SU-DHL-6 (cell line): ENCODE results near the gene KIF13A.

Experiments
- H2AFZ ChIP-seq: fragments of 200-600 bp; sonication (generic); 2 replicates; pipeline ENCODE4 v1.6.1; 2014; ENCODE audit warnings: low read depth, mild to moderate bottlenecking, moderate library complexity, mixed read lengths, antibody characterized with exemption, low read length; ENCODE audit not compliant: severe bottlenecking
- H3F3A ChIP-seq: fragments of 200-600 bp; shearing (Covaris generic); 2 replicates; pipeline ENCODE4 v1.6.0; 2016; ENCODE audit warnings: antibody characterized with exemption, mild to moderate bottlenecking; ENCODE audit not compliant: insufficient read depth
- H3K27ac ChIP-seq: fragments of 200-600 bp; sonication (generic); 2 replicates; pipeline ENCODE4 v1.5.1; 2016; ENCODE audit warnings: low read depth, mild to moderate bottlenecking, low read length, moderate library complexity, mixed read lengths
- H3K27me3 ChIP-seq: fragments of 200-600 bp; sonication (generic), shearing (Covaris generic); 2 replicates; pipeline ENCODE4 v1.6.0; 2014; ENCODE audit warnings: mild to moderate bottlenecking, low read length
- H3K36me3 ChIP-seq: fragments of 200-600 bp; sonication (generic); 2 replicates; pipeline ENCODE4 v1.6.1; 2014; ENCODE audit warnings: mild to moderate bottlenecking, low read length, mixed read lengths
- H3K4me2 ChIP-seq: fragments of 300-600, 200-600 bp; shearing (Covaris generic), sonication (generic); 2 replicates; pipeline ENCODE4 v1.6.0; 2014; ENCODE audit warnings: low read length, low read depth, mild to moderate bottlenecking; ENCODE audit not compliant: poor library complexity, severe bottlenecking
- H3K4me3 ChIP-seq: fragments of 200-600 bp; sonication (generic); 2 replicates; pipeline ENCODE4 v1.5.1; 2014; ENCODE audit warnings: antibody characterized with exemption, low read length, mild to moderate bottlenecking, mixed read lengths; ENCODE audit not compliant: insufficient read depth, poor library complexity, severe bottlenecking
- H3K79me2 ChIP-seq: fragments of 200-600 bp; sonication (generic); 2 replicates; pipeline ENCODE4 v1.6.1; 2014; ENCODE audit warnings: mild to moderate bottlenecking, low read length, moderate library complexity; ENCODE audit not compliant: insufficient read depth
- H3K9ac ChIP-seq: fragments of 200-600 bp; sonication (generic); 2 replicates; pipeline ENCODE4 v1.7.0; 2014; ENCODE audit warnings: mild to moderate bottlenecking, low read length
- H3K9me2 ChIP-seq: fragments of 200-600 bp; sonication (generic); replicated peaks from 2 replicates; pipeline ENCODE4 v1.6.1; 2014; ENCODE audit warnings: low read length; ENCODE audit not compliant: insufficient read depth
- H3K9me3 ChIP-seq: fragments of 200-600 bp; sonication (generic); 2 replicates; pipeline ENCODE4 v1.6.1; 2014; ENCODE audit warnings: low read length, mixed read lengths; ENCODE audit not compliant: insufficient read depth
- H4K20me1 ChIP-seq: fragments of 200-600 bp; sonication (generic); 2 replicates; pipeline ENCODE4 v1.6.1; 2014; ENCODE audit warnings: low read depth, mild to moderate bottlenecking, antibody characterized with exemption, low read length, moderate library complexity, mixed read lengths
- EZH2phosphoT487 ChIP-seq: fragments of 200-600 bp; sonication (generic), shearing (Covaris generic); conservative IDR thresholded peaks from 2 replicates; pipeline ENCODE4 v1.6.1; 2018; ENCODE audit warnings: mild to moderate bottlenecking, antibody characterized with exemption, low read length, moderate library complexity, mixed read lengths
- TF ChIP-seq, protein P1 (sequence below): fragments of 200-600 bp; sonication (generic); IDR thresholded peaks from one replicate; pipeline ENCODE4 v1.5.1; 2017; ENCODE audit warnings: antibody characterized with exemption, mild to moderate bottlenecking, low read length, moderate library complexity; ENCODE audit not compliant: insufficient read depth, poor library complexity, severe bottlenecking

The KIF13A gene

GRCh38 chr6:17945111-17945510 lies 42.3 kb downstream of the KIF13A start:
- no peak overlapping the region for H3K9ac ChIP-seq
- no peaks in the 10 kb centered on the region for H3K36me3 ChIP-seq
- H3F3A ChIP-seq = no peaks in the 10 kb centered on the region
- H2AFZ ChIP-seq = no peak overlapping the region
- H3K4me2 ChIP-seq = no peak overlapping the region
- H3K4me3 ChIP-seq = no peak overlapping the region
- 0 out of 2 replicates have a peak, but pooled peaks cover 6% of the 10 kb centered on the region for H4K20me1 ChIP-seq
- no peaks in the 10 kb centered on the region for H3K9me2 ChIP-seq
- H3K27me3 ChIP-seq = peaks cover 4% of the 10 kb centered on the region
- no peak overlapping the region for H3K27ac ChIP-seq
- H3K9me3 ChIP-seq = no peaks in the 10 kb centered on the region
- H3K79me2 ChIP-seq = no peaks in the 10 kb centered on the region
- TF ChIP-seq EZH2phosphoT487 = no peak
- TF ChIP-seq, protein P1, sequence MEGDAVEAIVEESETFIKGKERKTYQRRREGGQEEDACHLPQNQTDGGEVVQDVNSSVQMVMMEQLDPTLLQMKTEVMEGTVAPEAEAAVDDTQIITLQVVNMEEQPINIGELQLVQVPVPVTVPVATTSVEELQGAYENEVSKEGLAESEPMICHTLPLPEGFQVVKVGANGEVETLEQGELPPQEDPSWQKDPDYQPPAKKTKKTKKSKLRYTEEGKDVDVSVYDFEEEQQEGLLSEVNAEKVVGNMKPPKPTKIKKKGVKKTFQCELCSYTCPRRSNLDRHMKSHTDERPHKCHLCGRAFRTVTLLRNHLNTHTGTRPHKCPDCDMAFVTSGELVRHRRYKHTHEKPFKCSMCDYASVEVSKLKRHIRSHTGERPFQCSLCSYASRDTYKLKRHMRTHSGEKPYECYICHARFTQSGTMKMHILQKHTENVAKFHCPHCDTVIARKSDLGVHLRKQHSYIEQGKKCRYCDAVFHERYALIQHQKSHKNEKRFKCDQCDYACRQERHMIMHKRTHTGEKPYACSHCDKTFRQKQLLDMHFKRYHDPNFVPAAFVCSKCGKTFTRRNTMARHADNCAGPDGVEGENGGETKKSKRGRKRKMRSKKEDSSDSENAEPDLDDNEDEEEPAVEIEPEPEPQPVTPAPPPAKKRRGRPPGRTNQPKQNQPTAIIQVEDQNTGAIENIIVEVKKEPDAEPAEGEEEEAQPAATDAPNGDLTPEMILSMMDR = no peak

DNA sequence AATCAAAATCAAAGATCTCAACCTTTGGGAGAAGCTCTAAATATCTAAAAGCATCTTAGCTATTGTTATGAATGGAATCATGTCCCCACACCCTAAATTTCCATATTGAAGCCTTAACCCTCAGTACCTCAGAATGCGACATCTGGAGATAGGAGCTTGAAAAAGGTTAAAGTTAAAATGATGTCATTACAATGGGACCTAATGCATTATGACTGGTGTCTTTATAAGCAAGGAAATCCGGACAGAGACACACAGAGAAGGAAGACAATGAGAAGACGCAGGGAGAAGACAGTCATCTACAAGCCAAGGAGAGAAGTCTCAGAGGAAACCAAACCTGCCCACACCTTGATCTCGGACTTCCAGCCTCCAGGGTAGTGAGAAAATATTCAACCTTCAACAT lies 46.1 kb downstream of the KIF13A start:
- no peaks in the 10 kb centered on the region for H3K9me2 ChIP-seq
- H3K9ac ChIP-seq = no peak overlapping the region
- H3K4me2 ChIP-seq = no peak overlapping the region
- H3K36me3 ChIP-seq = no peaks in the 10 kb centered on the region
- TF ChIP-seq, protein P1 = no peak
- TF ChIP-seq EZH2phosphoT487 = no peak
- H4K20me1 ChIP-seq = 0 out of 2 replicates have a peak, but pooled peaks cover 4% of the 10 kb centered on the region
- no peaks in the 10 kb centered on the region for H3K9me3 ChIP-seq
- no peaks in the 10 kb centered on the region for H3K79me2 ChIP-seq
- H3F3A ChIP-seq = no peaks in the 10 kb centered on the region
- H3K27me3 ChIP-seq = no peaks in the 10 kb centered on the region
- no peak overlapping the region for H3K4me3 ChIP-seq
- H3K27ac ChIP-seq = no peak overlapping the region
- no peak overlapping the region for H2AFZ ChIP-seq

DNA sequence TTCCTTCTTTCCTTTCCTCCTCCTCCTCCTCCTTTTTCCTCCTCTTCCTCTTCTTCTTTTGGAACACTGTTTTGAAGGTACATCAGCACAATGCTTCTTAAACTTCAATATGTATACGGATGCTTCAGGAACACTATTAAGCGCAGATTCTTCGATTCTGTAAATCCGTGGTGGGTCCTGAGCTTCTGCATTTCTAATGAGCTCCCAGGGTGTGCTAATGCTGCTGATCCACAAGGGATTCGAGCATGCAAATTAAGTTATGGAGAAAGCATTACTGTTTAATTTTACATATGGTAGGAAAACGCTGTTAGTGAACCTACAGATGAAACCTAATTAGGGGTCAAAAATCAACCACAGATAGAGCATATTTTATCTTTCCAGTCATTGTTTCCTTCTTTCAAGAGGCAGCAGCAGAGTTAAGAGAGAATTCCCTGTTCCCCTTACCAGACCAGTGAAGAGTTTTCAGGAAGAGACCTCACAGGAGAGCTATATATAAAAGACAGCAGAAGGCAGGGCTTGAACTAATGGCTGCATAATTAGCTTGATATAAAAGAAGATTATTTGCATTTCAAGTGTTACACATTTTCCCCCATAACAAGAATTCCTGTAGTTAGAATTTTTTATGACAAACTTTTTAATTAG lies 47.2 kb downstream of the KIF13A start:
- Histone ChIP-seq H3K9me2 (no peaks in the 10 kb centered on the region), H3K4me2 (no peak overlapping the region), H4K20me1 (no peaks in the 10 kb centered on the region), H3K4me3 (no peak overlapping the region), H3F3A (no peaks in the 10 kb centered on the region), H3K9me3 (no peaks in the 10 kb centered on the region), H3K27ac (no peak overlapping the region), H3K36me3 (no peaks in the 10 kb centered on the region), H3K9ac (no peak overlapping the region), H3K79me2 (no peaks in the 10 kb centered on the region), H3K27me3 (no peaks in the 10 kb centered on the region), H2AFZ (no peak overlapping the region)
- TF ChIP-seq, protein P1 = no peak
- no peak for TF ChIP-seq EZH2phosphoT487
